ENCODE results near the gene BMPR1A. TPM values are rescaled to one million over a fixed set of nuclear protein-coding genes. Genes with fewer than 3 reads are reported as not detected.

Gene BMPR1A
- total and polyA plus RNA-seq, 12 donors = 4.4 to 55.9 (median 27.0) TPM

- Histone ChIP-seq H3K27ac (peak overlapping the region in 2 of 5 donors; percentile 7 to 31), H3K4me1 (replicated peaks in 1 of 2) (peaks cover 15 to 38% of the 10 kb centered on the region in 2 donors), H3K4me3 (no peak overlapping the region), H3K36me3 (replicated peaks in 1 of 2) (no peaks in the 10 kb centered on the region), H3K27me3 (no peaks in the 10 kb centered on the region), H3K9me3 (replicated peaks in 1 of 3) (no peaks in the 10 kb centered on the region)
- intact Hi-C loops (cut with DNase I) = no loop called here
- peak in 3 of 7 donors; percentile 26 to 31 (median 27) for DNase-seq
- TF ChIP-seq POLR2A (IDR thresholded peaks at IDR 0.05) (no peak), CTCF (IDR thresholded peaks at IDR 0.05) (no peak)
- WGBS, 4 donors = 46 to 51% (median 49%) methylated on average over 4 of the region's 4 CpGs
Measured at GRCh38 chr10:86813101-86813500, 56.7 kb downstream of the BMPR1A start.

- intact Hi-C loops (cut with DNase I) = no loop called here
Measured at GRCh38 chr10:86813982-86814381, 57.6 kb downstream of the BMPR1A start.

GRCh38 chr10:86815035-86815617 is 58.7 kb downstream of the BMPR1A start:
- H3K27ac ChIP-seq = peak overlapping the region in 3 of 5 donors; percentile 46 to 77 (median 63)
- 66 to 75% (median 69%) methylated on average over 4 of the region's 4 CpGs for WGBS, 4 donors

More at GRCh38 chr10:86813982-86814381, 57.6 kb downstream of the BMPR1A start:
- no peak overlapping the region for H3K4me3 ChIP-seq
- WGBS, 4 donors = 85 to 98% (median 94%) methylated on average over 1 of the region's 1 CpG
- no peaks in the 10 kb centered on the region for H3K27me3 ChIP-seq
- no peak for DNase-seq
- H3K36me3 ChIP-seq (replicated peaks in 1 of 2) = no peaks in the 10 kb centered on the region
- no peaks in the 10 kb centered on the region for H3K9me3 ChIP-seq (replicated peaks in 1 of 3)
- H3K27ac ChIP-seq = no peak overlapping the region
- H3K4me1 ChIP-seq (replicated peaks in 1 of 2) = peaks cover 15 to 38% of the 10 kb centered on the region in 2 donors
- no peak for TF ChIP-seq POLR2A (IDR thresholded peaks at IDR 0.05)
- no peak for TF ChIP-seq CTCF (IDR thresholded peaks at IDR 0.05)

GRCh38 chr10:86815640-86816039 is 59.2 kb downstream of the BMPR1A start:
- no peak for DNase-seq
- 84 to 92% (median 86%) methylated on average over 5 of the region's 5 CpGs for WGBS, 4 donors
- TF ChIP-seq CTCF (IDR thresholded peaks at IDR 0.05) = no peak
- TF ChIP-seq POLR2A (IDR thresholded peaks at IDR 0.05) = no peak
- peak overlapping the region in 3 of 5 donors; percentile 46 to 77 (median 63) for H3K27ac ChIP-seq
- H3K27me3 ChIP-seq = no peaks in the 10 kb centered on the region
- intact Hi-C loops (cut with DNase I) = no loop called here
- H3K4me3 ChIP-seq = no peak overlapping the region
- peaks cover 15 to 38% of the 10 kb centered on the region in 2 donors for H3K4me1 ChIP-seq (replicated peaks in 1 of 2)
- no peaks in the 10 kb centered on the region for H3K36me3 ChIP-seq (replicated peaks in 1 of 2)
- H3K9me3 ChIP-seq (replicated peaks in 1 of 3) = no peaks in the 10 kb centered on the region

More at GRCh38 chr10:86815035-86815617, 58.7 kb downstream of the BMPR1A start:
- H3K36me3 ChIP-seq (replicated peaks in 1 of 2) = no peaks in the 10 kb centered on the region
- DNase-seq = no peak
- H3K4me1 ChIP-seq (replicated peaks in 1 of 2) = peaks cover 15 to 38% of the 10 kb centered on the region in 2 donors
- H3K27me3 ChIP-seq = no peaks in the 10 kb centered on the region
- no peak for TF ChIP-seq CTCF (IDR thresholded peaks at IDR 0.05)
- no peak for TF ChIP-seq POLR2A (IDR thresholded peaks at IDR 0.05)
- no peaks in the 10 kb centered on the region for H3K9me3 ChIP-seq (replicated peaks in 1 of 3)
- H3K4me3 ChIP-seq = no peak overlapping the region
- intact Hi-C loops (cut with DNase I) = no loop called here
